GM19043 (cell line): ENCODE data around the gene SOX1.

Experiments
- ATAC-seq: cut with Tn5 transposase; IDR thresholded peaks from one replicate; pipeline ENCODE4 v1.9.1; 2021; ENCODE audit warnings: low read depth; ENCODE audit not compliant: unreplicated experiment

SOX1 gene

DNA sequence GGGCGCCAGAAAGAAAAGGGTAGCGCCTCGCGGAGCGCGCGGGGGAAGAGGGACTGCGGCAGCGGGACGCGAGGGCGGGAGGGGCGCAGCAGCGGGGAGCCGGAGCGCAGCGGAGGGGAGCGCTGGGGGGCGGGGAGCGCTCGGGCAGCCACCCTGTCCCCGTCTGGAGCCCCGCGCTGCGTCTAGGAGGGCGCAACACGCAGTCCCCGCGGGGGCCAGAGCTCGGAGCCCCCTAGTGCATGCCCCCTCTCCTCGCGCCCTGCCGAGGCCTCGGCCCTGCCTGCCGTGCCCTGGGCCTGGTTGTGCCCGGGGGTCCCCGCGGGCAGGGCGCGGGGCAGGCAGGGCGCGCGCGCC, 37.9 kb downstream of the SOX1 start:
- ATAC-seq, result no peak

DNA sequence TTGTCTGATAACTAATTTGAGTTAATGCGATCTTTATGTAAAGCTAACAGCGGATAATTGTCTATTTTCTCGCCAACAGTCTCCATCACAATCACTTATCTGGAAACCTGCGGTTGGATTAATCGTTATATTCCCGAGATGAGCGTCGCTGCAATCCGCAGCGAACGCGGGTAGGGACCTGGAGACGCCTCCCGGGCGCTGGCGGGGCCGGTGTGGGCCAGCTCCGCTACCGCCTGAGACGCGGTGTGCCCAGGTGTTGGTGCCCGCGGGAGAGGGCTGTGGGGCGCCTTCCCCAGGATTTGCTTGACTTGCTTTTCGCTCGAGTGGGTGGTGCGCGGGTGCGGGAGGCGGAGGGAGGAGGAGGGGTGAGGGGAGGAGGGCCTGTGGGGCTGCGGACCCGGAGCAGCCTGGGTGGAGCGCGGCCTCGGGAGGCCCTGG, 38.3 kb downstream of the SOX1 start:
- ATAC-seq, result no peak

DNA sequence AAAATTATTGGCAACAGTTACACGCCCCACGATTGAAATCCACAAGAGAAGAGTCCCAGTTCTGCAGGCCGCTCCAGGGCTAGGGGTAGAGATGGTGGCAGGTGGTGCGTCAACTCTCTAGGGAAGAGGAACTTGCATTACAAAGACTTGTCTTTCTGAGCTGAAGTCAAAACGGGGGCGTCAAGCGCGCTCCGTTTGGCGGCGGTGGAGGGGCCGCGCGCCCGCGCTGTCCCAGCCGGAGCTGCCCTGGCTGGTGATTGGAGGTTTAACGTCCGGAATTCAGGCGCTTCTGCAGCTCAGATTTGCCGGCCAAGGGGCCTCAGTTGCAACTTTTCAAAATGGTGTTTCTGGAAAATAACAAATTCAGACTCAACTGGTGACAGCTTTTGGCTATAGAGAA, 38.9 kb downstream of the SOX1 start:
- no peak for ATAC-seq

DNA sequence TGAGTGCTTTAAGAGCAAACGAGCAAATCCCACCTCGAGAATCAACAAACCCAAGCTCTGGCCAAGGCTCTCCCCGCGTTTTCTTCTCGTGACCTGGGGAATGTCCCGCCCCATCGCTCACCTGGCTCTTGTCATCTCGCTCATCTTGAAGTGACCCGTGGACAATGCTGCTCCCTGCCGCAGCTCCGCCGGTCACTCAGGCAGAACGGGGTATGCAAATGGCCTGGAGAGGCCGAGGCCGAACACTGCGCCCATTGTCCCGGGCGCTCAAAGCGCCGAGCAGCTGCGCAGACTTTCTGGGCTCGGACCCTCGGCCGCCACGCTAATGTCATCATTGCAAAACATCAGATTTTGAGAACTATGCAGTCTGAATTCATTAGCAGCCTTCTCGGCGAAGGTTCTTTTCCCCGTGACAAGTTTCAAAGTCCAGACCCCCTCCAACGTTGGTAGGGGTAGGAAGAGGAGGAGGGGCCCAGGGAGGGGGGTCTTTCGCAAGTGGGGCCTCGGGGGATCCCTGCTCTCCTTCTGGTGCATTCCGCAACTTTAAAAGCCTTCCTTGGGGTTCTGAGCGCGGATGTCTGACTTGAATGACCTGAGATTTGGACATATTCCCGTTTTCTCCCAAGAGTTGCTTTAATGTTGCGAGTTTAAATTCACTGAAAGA, 39.7 kb downstream of the SOX1 start:
- no peak for ATAC-seq

DNA sequence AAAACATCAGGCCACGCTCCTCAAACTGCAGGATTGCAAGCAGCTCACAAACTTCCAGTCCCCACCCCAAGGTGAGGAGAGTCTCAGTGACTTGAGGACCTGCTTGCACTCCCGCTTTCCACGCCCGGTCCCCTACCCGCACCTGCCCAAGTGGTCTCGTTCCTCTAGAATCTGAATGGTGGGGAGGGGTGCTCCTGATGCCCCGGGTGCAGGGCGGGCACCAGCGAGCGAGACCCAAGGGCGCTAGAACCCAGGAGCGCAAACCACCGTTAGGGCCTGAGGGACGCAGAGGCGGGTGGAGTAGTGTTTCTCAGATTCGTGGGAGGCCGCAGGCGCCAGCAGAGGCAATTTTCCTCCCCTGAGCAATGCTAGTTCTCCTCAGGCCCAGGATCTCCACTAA, 40.3 kb downstream of the SOX1 start:
- ATAC-seq, result no peak

DNA sequence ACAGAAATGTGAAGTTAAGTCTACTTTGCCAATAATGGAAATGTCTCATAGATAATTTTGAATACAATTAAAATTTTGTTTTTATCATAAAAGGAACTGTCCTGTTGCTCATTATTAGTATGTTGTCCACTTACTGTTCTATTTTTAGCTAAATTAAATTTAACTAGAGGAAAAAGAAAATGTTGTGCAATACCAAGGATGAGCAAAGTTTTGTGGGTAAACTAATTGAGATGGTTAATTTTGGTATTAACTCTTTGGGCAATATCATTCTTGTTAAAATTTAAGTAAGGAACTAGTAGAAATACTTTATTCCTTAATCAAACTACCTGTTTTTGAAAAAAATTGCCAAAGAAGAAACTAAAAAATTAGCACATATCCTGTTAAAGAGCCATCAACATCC, 43.5 kb downstream of the SOX1 start:
- no peak for ATAC-seq

DNA sequence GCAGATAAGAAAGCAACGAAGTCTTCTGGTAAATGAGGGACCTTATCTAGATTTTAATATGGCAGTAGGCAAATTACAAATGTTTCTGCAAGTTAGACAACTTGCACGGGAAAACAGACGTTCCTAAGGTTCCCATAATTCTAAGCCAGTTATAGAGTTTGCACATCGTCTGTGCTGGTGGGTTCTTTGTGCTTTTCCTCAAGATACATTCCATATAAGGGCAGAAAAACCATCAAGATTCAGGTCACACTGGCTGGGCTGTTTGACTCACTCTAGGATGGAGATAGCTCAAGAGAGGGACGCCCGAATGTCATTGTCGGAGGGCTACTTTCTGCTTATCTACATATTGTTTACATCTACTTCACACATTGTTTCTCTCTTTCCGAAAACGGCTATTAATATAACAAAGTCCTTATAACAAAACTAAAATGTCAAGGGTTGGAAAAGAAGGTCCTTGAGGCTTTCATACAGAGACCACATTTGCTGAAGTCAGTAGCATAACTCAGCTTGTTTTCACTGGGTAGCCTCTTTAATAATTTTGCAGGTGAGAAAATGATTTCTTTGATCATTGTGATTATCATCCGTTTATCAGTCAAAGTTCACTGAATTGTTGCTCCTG, 44.4 kb downstream of the SOX1 start:
- no peak for ATAC-seq

DNA sequence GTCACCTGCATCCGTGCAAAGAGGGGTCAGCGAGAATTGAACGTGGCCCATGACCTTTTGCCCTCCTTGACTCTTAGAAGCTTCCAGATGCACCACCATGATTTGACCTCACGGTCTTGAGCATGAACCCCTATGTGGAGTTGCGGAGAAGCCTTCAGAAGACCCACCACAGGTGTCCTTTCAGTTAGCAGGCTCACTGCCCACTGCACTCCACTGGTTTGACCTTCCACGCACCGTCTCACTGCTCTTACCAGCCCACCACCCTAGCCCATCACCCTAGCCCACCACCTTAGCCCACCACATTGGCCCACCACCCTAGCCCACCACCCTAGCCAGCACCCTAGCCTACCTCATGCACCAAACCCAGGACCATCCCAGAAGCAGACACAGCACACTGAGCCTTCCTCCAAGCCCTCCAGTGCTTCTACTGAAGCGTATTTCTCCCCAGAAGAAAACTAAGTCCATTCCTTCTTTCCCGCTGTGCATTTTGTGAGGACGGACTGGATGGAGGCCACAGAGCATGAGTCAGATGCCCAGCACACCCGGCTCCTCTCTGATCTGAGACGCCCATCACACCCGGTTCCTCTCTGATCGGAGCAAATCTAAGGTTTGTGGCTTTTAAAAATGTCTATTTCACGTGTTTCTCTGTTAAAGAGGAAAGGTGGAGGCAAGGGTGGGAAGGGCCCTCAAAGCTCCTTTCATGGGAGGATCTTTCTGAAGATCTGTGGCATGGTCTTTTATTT, 45.8 kb downstream of the SOX1 start:
- ATAC-seq, result no peak

DNA sequence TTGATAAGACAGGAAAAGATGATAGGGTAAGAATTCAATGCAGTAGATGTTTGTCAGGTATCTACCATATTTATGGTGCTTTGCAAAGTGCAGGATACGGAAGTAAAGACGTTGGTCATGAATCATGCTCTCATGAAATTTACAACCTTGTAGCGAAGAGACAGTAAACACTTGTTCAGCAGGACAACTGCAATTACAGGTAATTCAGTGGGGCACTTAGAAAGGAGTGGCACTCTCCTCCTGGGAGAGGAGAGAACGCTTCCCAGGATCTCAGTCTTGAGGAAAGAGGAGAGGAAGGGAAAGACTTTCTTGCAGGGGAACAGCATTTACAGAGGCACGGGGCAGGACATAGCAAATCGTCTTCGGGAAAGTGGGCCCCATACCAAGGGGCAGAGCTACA, 46.4 kb downstream of the SOX1 start:
- ATAC-seq, result no peak

DNA sequence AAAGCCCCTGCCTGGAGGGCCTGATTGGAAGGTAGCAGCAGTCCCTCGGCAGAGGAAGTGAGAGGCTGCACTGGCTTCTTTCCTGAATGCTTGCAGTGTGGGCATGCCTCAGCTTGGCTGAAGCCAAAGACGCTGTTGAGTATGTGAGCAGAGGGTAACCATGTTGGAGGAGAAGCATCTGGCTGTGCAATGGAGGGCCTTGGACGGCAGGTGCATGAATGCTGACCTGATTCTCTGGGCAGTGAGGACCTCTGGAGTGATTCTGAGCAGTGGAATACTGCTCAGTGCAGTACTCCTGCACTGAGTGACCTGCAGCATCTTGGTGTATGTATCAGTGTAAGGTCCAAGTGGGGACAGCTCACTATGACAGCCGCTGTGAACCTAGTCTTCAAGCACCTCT, 46.9 kb downstream of the SOX1 start:
- no peak for ATAC-seq

DNA sequence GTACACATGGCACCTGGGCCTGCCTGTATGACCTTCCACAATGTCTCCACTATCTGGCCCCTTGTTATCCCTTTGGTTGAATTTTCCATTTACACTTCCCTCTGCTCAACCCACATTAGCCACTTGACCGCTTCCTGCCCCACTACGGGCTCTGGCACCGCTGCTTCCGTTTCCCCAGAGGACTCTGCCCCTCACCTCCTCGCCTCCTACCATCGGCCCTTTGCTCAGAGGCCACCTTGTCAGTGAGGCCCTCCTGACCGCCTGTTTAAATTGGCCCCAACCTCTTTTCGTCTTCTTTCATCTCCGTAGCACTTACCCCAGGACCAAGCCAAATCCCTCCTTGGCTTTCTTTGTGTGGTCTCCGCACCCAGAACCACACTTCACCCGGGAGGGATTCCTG, 47.4 kb downstream of the SOX1 start:
- ATAC-seq, result no peak

DNA sequence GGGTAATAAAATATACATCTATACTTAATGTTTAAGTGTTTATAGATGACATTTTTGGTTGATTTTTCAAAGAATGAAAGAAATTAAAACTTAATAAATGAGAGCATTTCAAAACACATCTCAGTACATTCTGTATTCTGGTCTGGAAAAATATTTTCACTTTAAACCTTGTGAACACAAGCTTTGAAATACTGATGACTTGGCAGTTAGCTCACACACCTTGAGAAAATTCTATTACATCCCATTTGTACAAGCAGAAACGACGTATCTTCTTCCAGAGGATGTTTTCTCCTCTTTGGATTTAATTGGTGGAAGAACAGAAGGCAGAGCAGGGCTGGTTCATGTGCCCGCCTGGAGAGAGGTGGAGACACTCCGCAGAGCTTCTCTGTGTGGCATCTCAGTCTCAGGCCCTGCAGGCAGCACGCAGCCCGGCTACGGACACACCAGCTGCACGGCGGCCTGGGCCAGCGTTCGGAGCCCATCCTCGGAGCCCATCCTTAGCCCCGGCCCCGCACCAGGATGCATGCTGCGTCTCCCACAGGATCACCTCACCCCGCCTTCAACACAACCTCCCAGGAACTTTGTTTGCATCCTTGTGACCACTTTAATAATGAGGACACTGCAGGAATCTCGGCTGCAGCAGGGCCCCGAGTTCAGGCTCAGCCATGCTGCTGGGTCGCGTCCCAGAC, 48.6 kb downstream of the SOX1 start:
- ATAC-seq, result no peak

DNA sequence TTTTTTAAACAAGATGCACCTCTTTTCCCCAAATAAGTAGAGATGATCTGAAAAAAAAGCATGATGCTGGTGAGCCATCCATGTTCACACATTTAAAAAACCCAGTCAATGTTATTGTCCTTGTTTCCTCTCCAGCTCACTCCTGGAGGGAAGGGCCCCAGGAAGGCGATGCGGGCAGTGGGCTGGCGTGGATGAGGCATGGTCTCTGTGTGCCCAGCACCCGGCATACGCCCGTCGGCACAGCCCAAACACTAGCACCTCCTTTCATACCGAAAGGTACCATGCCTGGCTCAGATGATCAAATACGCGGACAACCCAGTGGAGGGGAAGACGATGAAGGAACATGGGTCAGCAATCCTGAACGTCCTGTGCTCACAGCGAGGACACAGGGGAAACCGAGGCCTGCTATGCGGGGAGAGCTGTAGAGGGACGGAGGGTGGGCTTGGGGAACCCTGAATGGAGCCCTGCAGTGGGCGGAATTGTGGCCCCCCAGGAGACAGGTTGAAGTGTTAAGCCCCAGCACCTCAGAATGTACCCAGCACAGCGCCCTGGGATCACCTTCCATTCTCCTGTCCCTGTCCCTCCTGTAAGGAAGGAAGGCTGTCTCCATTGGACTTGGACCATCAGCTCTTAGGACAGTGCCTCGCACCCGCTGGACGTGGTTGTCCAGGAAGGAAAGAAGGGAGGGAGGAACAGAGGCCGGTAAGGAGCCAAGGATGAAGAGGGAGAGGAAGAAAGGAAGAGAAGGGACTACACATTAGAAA, 49.4 kb downstream of the SOX1 start:
- no peak for ATAC-seq

DNA sequence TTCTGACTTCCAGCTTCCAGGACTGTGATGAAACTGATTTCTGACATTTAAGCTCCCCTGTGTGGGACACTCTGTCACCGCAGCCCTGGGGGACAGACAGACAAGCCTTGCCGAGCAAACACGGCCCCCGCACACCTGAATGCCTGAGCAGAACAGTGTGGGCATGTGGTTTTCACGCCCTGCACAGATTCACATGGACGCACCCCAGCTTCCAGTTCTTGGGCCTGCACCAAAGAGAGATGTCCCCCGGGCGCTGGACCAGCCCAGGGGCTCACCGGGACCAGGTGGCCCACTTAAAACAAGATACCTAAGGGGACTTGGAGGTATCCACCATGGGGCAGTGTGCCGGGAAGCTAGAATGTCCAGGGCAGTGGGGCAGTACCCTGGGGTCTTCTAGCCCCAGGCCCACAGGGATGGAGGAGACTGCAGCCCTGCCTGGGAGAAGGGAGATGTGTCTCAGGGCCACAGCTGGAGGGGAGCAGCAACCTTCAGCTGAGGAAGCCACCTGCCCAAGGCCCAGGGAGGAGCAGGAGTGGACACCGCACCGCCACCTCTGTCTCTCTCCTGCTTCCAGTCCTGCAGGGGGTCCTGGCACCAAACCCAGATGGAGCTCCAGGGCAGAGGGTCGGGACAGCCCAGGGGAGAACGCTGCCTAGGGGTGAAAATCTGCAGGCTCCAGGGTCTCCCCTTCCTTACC, 50.5 kb downstream of the SOX1 start:
- ATAC-seq, result no peak

DNA sequence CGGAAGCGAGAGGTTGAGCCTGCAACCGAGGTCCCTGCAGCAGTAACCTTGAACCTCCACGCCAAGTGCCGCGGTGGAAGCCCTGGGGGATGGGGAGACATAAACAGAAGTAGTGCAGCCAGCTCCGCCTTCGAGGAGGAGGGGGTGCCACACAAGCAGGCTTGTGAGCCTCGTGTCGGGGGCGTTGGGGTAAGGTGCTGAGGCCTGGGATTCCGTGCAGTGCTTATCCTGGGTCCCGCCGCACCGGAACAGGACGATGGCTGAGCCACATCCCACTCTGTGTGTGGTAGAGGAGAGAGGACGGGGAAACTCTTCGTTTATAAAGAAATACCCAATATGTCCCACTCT, 51.0 kb downstream of the SOX1 start:
- ATAC-seq, result no peak

DNA sequence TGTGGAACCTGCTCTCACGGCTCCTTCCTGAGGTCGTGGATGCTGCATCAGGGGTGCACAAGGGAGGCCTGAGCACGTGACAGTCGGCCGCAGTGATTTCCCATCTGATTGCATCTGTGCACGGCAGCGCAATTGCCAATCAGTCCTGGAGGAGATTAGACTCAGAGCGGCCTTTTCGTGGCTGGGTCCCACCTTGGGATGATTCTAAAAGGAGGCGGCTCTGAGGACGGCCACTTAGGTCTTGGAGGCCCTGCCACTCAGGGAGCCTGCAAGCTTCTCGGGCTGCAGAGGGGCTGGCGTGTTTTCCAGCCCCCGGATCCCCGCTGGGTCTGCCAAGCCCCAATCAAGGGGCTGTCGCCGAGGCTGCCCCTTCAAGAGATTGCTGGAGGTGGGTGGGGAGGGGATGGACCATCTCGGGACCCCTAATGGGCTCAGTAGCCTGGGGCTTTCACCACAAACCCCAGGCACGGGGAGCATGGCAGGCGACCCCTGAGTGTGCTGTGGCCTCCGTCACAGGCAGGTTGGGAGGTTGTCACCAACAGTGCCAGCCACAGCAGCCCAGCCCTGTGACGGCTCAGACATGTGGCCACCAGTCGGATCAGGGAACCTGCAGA, 51.6 kb downstream of the SOX1 start:
- no peak for ATAC-seq

DNA sequence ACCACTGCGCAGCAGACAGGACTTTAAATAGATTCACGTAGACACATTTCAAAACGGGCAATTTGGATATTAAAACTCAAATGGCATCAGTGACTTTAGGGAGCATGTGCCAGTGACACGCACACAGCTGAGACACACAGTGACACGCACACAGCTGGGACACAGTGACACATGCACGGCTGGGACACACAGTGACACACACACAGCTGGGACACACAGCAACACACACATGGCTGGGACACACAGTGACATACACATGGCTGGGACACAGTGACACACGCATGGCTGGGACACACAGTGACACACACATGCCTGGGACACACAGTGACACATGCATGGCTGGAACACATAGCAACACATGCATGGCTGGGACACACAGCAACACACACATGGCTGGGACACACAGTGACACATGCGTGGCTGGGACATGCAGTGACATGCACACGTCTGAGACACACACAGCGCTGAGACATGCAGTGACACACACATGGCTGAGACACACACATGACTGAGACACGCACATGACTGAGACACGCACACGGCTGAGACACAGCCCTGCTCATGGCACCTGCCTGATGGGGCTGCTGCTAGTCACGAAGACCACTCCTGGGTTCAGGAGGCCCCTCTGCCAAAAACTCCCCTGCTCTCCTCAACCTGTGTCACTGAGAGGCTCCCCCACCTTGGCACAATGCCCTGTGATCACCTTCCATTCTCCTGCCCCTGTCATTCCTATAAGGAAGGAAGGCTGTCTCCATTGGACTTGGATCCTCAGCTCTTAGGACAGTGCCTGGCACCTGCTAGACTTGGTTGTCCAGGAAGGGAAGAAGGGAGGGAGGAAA, 52.5 kb downstream of the SOX1 start:
- ATAC-seq, result no peak

DNA sequence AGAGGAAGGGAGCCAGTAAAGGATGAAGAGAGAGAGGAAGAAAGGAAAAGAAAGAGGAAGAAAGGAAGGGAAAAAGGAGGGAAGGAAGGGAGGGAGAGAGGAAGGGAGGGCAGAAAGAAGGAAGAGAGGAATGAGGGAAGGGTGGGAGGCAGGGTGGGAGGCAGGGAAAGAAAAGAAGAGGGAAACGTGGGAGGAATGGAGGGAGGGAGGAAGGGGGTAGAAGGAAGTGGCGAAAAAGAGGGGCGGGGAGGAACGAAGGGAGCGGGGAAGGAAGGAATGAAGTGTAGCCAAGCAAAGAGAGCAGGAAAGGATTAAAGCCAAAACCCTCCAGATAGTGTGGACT, 53.1 kb downstream of the SOX1 start:
- no peak for ATAC-seq
